RWPE2 (cell line): ENCODE data around the gene PPP1R13B.
A peak's percentile ranks its signal among the peaks of the same experiment; 100 is the strongest.

Experiments
- ATAC-seq: fragments of 200-7000 bp; cut with Tn5 transposase; 3 replicates; pipeline ENCODE4 v1.9.1; 2021; ENCODE audit warnings: low read depth
- DNase-seq: peaks from one replicate; pipeline ENCODE4 v3.0.0-alpha.2; 2020; ENCODE audit warnings: low spot score
- H3K27ac ChIP-seq: fragments of 450-650 bp; 2 replicates; pipeline ENCODE4 v1.5.1; 2017; ENCODE audit warnings: mild to moderate bottlenecking; ENCODE audit not compliant: poor library complexity, severe bottlenecking
- H3K27me3 ChIP-seq: fragments of 250-450 bp; sonication (Bioruptor Pico); 2 replicates; pipeline ENCODE4 v1.5.1; 2021; ENCODE audit warnings: mild to moderate bottlenecking, moderate library complexity; ENCODE audit not compliant: insufficient read depth, poor library complexity, severe bottlenecking
- H3K36me3 ChIP-seq: fragments of 250-450 bp; sonication (Bioruptor Pico); 2 replicates; pipeline ENCODE4 v1.5.1; 2020; ENCODE audit warnings: low read depth, mild to moderate bottlenecking, moderate library complexity
- H3K4me1 ChIP-seq: fragments of 250-450 bp; sonication (Bioruptor Pico); 2 replicates; pipeline ENCODE4 v1.5.1; 2021; ENCODE audit warnings: mild to moderate bottlenecking, moderate library complexity; ENCODE audit not compliant: insufficient read depth, poor library complexity, severe bottlenecking
- H3K4me3 ChIP-seq: fragments of 250-450 bp; sonication (Bioruptor Pico); 2 replicates; pipeline ENCODE4 v1.5.1; 2021; ENCODE audit warnings: mild to moderate bottlenecking, moderate library complexity; ENCODE audit not compliant: severe bottlenecking
- H3K9me3 ChIP-seq: fragments of 250-450 bp; sonication (Bioruptor Pico); 2 replicates; pipeline ENCODE4 v1.5.1; 2021; ENCODE audit warnings: mild to moderate bottlenecking, moderate library complexity; ENCODE audit not compliant: severe bottlenecking
- CTCF ChIP-seq: fragments of 450-650 bp; IDR thresholded peaks from one replicate; pipeline ENCODE4 v1.5.1; 2017; ENCODE audit warnings: mild to moderate bottlenecking, moderate library complexity; ENCODE audit not compliant: poor library complexity, severe bottlenecking

Gene PPP1R13B

GRCh38 chr14:103881268-103882201 is 34.2 kb upstream of the PPP1R13B start:
- Histone ChIP-seq H3K27me3 (no peaks in the 10 kb centered on the region), H3K36me3 (no peaks in the 10 kb centered on the region), H3K4me3 (no peak overlapping the region), H3K27ac (no peak overlapping the region), H3K4me1 (peaks cover 9% of the 10 kb centered on the region), H3K9me3 (no peaks in the 10 kb centered on the region)
- no peak for DNase-seq
- no peak for TF ChIP-seq CTCF
- ATAC-seq: no peak

- no peaks in the 10 kb centered on the region for H3K9me3 ChIP-seq
- no peaks in the 10 kb centered on the region for H3K27me3 ChIP-seq
- H3K36me3 ChIP-seq: no peaks in the 10 kb centered on the region
- H3K27ac ChIP-seq: peak overlapping the region; percentile 1
- H3K4me1 ChIP-seq: peaks cover 9% of the 10 kb centered on the region
- H3K4me3 ChIP-seq: no peak overlapping the region
- TF ChIP-seq CTCF: no peak
- no peak for DNase-seq
- peak; percentile 33 for ATAC-seq
These were observed 33.2 kb upstream of the PPP1R13B start for GRCh38 chr14:103880348-103881267.

GRCh38 chr14:103879570-103880347 is 32.4 kb upstream of the PPP1R13B start:
- peaks cover 9% of the 10 kb centered on the region for H3K4me1 ChIP-seq
- peak overlapping the region; percentile 1 for H3K27ac ChIP-seq
- ATAC-seq (peak; percentile 60), DNase-seq (no peak)
- no peaks in the 10 kb centered on the region for H3K27me3 ChIP-seq
- TF ChIP-seq CTCF: no peak
- H3K36me3 ChIP-seq: no peaks in the 10 kb centered on the region
- no peaks in the 10 kb centered on the region for H3K9me3 ChIP-seq
- no peak overlapping the region for H3K4me3 ChIP-seq

- DNase-seq (no peak), ATAC-seq (no peak)
These were observed 31.8 kb upstream of the PPP1R13B start for GRCh38 chr14:103879118-103879569.

More at GRCh38 chr14:103879118-103879569, 31.8 kb upstream of the PPP1R13B start:
- peaks cover 9% of the 10 kb centered on the region for H3K4me1 ChIP-seq
- H3K4me3 ChIP-seq: no peak overlapping the region
- no peaks in the 10 kb centered on the region for H3K27me3 ChIP-seq
- no peaks in the 10 kb centered on the region for H3K36me3 ChIP-seq
- no peaks in the 10 kb centered on the region for H3K9me3 ChIP-seq
- H3K27ac ChIP-seq: no peak overlapping the region
- no peak for TF ChIP-seq CTCF
